ENCODE results near the gene CADM1.

CADM1 gene

DNA sequence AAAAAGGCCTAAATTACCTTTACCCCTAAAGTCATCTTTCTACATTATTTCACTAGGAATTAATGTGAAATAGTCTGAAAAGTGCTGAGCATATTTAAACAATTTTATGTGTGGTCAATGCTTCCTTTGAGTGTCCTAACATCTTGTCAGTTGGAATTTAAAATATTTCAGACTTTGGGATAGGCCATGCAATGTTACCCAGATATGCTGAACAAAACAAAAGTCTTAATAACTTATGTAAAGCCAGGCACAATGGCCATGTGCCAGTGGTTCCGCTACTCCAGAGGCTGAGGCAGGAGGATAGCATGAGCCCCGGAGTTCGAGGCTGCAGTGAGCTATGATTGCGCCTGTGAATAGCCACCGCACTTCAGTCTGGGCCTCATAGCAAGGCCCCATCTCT lies 137.4 kb downstream of the CADM1 start:
- TF ChIP-seq, protein P1, sequence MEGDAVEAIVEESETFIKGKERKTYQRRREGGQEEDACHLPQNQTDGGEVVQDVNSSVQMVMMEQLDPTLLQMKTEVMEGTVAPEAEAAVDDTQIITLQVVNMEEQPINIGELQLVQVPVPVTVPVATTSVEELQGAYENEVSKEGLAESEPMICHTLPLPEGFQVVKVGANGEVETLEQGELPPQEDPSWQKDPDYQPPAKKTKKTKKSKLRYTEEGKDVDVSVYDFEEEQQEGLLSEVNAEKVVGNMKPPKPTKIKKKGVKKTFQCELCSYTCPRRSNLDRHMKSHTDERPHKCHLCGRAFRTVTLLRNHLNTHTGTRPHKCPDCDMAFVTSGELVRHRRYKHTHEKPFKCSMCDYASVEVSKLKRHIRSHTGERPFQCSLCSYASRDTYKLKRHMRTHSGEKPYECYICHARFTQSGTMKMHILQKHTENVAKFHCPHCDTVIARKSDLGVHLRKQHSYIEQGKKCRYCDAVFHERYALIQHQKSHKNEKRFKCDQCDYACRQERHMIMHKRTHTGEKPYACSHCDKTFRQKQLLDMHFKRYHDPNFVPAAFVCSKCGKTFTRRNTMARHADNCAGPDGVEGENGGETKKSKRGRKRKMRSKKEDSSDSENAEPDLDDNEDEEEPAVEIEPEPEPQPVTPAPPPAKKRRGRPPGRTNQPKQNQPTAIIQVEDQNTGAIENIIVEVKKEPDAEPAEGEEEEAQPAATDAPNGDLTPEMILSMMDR (IDR thresholded peaks at IDR 0.05; ENCODE audit: extremely low read depth, missing control alignments): no peak
- no peak for DNase-seq (ENCODE audit: low spot score)

DNA sequence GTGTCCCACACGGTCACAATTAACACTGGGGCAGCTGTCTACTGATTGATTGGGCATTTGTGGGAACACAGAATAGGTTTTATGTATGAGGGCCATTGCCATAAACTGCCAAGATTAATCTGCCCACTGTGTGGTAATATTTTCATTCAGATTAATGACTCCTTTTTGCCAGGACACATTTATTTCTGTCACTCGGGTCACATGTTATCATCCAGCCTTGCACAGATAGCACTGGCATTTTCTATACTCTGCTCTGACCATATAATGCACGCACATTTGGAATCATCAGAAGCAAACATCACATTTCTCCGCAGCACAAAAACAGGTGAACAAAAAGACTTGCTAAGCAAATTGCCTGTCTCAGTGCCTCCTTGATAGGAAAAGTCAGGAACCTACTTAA lies 138.3 kb downstream of the CADM1 start:
- DNase-seq (ENCODE audit: low spot score): no peak
- TF ChIP-seq, protein P1 (IDR thresholded peaks at IDR 0.05; ENCODE audit: extremely low read depth, missing control alignments): no peak

DNA sequence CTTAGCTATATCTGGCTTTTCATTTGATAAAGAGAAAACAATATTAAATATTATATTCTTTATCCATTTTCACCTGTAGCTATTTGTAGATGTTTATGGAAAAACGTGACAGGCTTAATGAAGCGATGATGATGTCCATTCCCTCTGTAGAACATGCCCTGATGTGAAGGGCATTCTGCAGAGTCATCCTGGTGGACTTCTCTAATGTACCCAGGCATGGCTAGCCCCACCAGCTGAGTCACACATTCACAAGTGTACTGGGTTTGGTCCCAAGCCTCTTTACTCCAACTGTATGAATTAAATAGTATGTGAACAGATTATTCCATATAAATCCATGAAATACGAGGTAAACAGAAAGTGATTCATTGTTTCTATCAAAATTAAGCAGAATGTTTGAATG lies 139.3 kb downstream of the CADM1 start:
- TF ChIP-seq, protein P1 (IDR thresholded peaks at IDR 0.05; ENCODE audit: extremely low read depth, missing control alignments): no peak
- DNase-seq (ENCODE audit: low spot score): no peak

DNA sequence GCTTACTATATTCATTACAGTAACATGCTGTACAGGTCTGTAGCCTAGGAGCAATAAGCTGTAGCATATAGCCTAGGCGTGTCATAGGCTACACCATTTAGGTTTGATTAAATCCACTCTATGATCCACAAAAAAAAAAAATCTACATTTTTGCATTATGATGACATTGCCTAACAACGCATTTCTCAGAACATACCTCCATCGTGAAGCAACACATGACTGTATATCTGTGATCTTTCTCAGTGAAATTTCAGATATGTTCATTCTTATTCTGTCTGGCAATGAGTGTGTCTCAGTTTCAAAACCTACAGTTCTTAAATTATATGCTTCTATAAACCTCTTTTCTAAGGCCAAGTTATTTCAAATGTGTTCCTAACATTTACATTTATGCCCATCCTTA lies 140.3 kb downstream of the CADM1 start:
- no peak for DNase-seq (ENCODE audit: low spot score)
- TF ChIP-seq, protein P1 (IDR thresholded peaks at IDR 0.05; ENCODE audit: extremely low read depth, missing control alignments): no peak

DNA sequence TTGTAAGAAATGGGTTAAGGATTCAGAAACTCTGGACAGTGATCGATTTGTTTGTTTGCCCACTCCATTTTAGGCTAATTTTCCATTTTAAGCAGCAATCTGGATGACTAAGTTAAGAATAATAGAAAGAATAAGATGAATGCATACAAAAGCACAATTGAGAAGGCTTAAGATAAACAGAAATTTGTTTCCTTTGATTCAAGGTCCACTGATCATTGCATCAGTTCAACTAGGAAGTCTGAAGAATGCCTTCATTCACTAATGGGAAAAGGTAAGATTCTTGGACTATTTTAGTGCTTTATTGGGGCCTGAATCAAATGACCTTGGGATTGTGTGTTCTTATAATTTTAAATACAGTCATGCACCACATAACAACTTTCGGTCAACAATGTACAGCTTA lies 140.8 kb downstream of the CADM1 start:
- DNase-seq (ENCODE audit: low spot score): no peak
- TF ChIP-seq, protein P1 (IDR thresholded peaks at IDR 0.05; ENCODE audit: extremely low read depth, missing control alignments): no peak

DNA sequence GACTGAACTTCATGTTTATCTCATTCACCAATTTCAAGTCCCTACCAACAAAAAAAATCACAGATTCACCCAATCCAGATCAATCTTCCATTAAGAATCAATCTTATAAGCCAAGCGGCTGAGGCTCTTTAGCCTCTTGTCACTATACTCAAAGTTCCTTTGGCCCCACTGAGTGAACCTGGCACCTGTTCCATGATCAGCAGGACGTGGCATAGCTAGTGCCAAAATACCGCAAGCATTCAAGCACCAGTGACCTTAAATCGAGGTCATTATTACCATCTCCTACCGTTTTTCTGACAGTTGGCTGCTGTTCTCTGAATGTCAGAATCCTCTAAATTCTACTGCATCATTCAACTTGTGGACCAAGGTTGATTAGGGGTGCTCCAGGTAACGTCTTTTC lies 141.2 kb downstream of the CADM1 start:
- no peak for DNase-seq (ENCODE audit: low spot score)
- TF ChIP-seq, protein P1 (IDR thresholded peaks at IDR 0.05; ENCODE audit: extremely low read depth, missing control alignments): no peak

DNA sequence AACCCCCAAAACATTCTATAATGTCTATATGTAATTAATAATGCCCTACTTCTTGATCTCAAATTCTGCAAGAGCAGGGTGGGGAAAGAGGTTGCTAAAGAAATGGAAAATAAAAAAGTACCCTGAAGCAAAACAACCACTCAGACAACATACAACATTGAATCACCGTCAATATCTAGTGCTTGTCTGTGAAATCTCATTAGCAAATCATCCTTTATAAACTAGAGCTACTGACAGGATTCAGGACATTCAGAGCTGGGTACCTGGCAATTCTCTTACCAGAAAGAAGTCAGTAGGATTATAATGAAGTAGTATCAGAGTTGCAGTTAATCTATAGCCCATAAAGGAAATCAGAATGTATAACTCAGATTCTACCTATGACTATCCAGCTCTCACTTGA lies 143.2 kb downstream of the CADM1 start:
- DNase-seq (ENCODE audit: low spot score): no peak
- TF ChIP-seq, protein P1 (IDR thresholded peaks at IDR 0.05; ENCODE audit: extremely low read depth, missing control alignments): no peak

Data from GM20000 (cell line).